Stimulated activated CD4-positive, alpha-beta T cell treated with anti-CD3 and anti-CD28 coated beads, Interleukin-4, amount 100 ng/mL, for 24 hours (primary cell): ENCODE results near the gene KLHL41.
"Not testable (repeated sequence)": the region's sequence is repeated elsewhere in the genome, so short reads cannot be mapped to it uniquely, and the experiment has no call there.

Experiments used
- DNase-seq: peaks from one replicate; pipeline ENCODE4 v3.0.0-alpha.2; 2020

The KLHL41 gene

DNA sequence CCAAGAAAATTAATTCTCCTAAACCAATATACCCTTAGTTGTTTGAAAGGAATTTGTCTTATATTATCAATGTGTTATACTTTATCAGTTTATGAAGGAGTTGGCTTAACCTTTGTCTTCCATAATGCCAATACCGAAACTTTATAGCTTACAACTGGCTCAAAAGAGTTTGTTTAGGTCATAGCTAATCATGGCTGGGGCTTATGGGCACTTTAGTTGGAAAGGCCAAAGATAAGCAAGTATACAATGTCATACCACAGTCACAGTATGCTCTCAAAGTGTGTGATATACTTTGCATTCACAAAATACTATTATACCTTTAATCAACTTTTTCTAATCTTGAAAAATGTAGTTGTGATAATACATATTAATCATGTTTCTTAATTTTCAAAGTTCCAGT lies 2.3 kb downstream of the KLHL41 start:
- DNase-seq, result no peak

DNA sequence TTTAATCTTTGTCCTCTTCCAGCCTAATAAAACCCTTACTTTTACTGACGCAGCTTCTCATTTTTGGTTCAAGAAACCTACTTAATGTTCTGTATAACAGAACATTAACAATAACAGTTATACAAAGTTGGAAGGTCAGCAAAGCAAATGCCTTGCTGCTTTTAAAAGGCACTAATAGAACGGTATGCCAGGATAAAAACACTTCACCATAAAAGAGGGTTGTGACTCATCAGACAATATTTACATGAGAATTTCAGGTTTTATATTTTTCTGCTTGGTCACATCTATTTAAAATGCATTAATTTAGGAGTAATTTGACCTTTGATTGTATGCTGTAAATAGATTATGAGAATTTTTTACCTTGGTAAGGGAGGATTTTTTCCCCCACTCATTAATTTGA lies 3.0 kb downstream of the KLHL41 start:
- no peak for DNase-seq

DNA sequence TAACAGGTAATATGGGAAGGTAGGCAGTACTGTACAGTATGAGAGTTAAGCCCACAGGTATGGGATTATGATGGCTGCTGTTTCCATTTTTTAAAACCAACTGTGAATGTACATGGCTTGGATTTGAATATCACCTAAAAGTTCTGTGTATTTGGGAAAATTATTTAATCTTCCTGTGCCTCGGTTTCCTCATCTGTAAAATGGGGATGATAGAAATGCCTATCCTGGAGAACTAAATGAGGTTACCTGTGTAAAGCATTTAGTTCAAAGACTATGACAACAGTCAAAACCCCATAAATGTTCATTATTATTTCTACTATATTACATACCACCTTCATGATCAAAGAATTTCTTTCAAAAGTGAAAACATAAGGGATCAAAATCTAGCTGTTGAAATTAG lies 3.6 kb downstream of the KLHL41 start:
- DNase-seq, result no peak

DNA sequence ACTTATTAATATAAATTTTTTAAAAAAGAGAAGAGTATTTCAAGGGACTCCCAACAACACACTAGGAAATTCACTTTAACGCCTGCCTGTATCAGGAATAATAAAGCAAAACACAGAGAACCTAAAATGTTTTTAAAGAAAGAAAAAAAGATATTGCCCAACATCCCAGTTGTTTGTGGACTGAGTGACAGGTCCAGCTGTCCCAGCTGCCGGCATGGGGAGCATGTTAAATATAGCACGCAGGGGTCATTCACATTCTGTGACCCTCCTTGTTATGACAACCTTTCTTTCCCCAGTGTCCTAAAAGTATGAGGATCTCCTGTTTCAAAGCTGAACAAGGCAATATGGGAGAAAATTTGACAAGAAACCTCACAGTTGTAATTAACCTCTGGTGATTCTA lies 4.4 kb downstream of the KLHL41 start:
- no peak for DNase-seq

DNA sequence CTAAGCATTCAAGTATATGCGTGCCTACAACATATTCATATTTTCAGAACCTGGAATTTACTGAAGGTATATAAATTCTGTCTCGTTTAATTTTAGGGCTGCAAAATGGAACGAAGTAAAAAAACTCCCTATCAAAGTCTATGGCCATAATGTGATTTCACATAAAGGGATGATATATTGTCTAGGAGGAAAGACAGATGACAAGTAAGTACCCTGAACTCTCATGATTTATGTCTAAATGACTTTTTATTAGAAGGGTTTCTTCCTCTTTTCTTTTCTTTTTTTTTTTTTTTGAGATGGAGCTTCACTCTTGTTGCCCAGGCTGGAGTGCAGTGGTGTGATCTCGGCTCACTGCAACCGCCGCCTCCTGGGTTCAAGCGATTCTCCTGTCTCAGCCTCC lies 5.3 kb downstream of the KLHL41 start:
- DNase-seq, result not testable (repeated sequence)

DNA sequence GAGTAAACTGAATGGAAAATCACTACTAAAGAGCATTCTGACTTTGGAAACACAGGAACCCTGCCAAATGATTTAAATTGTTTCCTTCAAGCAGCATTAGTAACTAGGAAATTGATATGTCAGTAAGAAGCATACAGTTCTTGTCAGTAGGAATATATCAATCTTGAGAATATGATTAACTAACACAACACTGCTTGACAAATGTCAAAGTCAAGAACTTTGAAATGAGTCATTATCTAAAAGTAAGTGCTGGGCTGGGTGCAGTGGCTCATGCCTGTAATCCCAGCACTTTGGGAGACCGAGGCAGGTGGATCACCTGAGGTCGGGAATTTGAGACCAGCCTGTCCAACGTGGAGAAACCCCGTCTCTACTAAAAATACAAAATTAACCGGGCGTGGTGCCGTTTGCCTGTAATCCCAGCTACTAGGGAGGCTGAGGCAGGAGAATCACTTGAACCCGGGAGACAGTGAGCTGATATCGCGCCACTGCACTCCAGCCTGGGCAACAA lies 7.0 kb downstream of the KLHL41 start:
- not testable (repeated sequence) for DNase-seq

DNA sequence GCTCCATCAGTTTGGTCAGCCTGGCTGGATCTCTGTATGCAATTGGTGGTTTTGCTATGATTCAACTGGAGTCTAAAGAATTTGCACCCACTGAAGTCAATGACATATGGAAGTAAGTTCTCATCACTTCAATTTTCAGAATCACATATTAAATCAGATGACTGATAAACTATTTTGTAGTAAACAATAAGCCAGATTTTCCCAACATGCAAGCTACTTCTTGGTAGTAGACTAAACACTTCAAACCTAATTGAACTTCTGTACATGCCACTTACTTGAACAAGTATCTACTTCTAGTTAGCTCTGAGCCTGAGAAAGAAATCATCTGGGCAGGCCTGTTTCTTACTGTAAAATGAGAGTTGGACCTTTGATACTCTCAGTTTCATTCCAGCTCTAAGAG lies 11.4 kb downstream of the KLHL41 start:
- no peak for DNase-seq

DNA sequence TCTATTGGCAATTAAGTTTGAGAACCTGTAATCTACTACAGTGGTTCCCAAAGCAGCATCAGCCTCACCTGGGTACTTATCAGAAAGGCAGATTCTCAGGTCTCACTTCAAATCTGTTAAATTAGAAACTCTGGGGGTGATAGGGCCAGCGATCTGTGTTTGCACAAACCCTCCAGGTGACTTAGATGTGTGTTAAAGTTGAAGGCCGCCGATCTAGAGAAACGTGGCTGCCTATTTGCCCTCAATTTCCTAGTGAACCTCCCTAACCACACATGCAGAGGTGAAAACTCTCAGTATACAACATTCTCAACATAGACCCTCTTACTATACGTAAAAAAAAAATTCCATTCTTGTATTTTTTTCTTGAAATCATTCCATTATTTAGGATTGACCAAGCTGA lies 14.2 kb downstream of the KLHL41 start:
- no peak for DNase-seq

DNA sequence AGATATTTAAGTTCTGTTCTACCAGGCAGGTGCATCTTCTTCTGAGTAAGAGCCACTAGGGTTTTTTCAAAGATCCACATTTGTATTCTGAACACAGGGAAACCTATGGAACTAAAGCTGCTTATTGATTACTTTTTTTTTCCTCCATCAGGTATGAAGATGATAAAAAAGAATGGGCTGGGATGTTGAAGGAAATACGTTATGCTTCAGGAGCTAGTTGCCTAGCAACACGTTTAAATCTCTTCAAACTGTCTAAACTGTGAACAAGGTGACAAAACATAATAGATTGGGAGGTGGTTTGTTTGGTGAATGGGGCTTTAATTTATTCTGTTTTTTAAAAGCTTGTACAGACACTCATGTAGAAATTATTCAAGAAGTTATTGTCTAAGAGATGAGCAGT lies 15.9 kb downstream of the KLHL41 start:
- no peak for DNase-seq

DNA sequence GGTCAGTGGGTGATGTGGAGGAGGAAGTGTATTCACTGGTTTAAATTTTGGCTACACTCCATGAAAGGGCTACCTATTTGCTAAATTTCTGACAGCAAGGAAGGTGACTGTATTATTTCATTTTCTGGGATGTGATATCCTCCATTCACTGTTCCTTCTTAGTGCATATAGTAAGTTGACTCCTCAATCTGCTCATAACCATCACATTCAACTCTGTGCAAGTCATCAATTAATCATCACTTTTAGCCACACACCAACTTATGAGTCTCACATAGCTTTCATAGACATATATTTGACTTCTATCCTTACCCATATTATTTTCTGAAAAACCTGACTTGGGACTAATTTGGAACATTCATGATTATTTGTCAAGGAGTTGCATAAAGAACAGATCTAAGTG lies 16.9 kb downstream of the KLHL41 start:
- DNase-seq, result no peak

DNA sequence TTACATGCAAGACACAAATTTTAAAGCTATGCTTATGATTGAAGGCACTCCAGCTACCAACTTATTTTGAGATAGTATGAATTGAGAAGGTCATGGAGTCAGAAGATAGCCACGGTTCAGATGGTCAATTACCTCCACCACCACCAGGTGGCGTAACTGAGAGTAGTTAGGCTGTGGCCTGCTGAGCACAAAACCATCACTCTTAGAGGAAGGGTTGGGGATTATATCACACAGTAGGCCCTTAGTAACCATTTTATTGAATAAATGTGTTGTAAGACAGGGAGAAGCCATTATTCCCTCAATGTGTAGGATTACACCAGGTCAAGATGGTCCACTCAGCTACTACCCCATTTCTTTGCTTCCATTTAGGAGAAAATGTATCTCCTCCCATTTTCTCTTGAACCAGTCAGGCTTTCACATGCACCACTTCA lies 18.8 kb downstream of the KLHL41 start:
- peak; percentile 81 for DNase-seq

DNA sequence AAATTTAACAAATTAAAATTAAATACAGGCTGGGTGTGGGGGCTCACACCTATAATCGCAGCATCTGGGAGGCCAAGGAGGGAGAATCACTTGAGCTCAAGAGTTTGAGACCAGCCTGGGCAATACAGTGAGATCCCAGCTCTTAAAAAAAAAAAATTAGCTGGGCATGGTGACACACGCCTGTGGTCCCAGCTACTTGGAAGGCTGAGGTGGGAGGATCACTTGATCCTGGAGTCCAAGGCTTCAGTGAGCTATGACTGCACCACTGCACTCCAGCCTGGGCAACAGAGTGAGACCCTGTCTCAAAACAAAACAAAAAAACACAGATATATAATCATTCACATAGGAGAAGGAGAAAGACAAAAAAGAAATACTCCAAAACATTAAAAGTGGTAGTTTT lies 30.0 kb downstream of the KLHL41 start:
- not testable (repeated sequence) for DNase-seq

DNA sequence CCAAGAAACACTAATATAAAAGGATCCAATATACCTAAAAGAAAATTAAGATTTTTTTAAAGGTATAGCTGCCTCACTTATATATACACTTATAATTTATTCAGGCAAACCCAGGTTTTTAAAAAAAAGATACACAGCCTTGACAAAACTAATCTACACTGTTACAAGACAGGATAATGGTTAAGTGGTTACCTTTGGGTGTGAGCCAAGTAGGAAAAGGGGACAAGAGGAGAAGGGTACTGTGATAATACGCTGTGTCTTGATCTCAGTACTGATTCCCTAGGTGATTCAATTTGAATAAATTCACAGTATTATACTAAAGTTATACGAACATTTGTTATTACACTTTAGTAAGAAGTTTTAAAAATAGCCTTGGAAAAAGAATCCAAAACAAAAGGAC lies 30.6 kb downstream of the KLHL41 start:
- no peak for DNase-seq

DNA sequence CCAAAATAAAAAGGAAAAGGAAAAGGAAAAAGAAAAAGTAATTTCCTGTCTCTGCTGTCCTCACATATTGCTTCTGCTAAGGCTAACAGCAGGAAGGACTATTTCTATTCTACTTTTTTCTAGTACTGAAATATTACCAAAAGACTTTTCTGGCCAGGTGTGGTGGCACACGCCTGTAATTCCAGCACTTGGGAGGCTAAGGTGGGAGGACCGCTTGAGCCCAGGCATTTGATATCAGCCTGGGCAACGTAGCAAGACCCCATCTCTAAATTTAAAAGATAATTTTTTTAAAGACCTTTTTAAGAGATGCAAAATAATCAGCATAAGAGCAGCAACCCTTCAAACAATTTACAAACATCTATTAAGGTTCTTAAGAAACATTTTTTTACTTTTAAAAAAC lies 32.9 kb downstream of the KLHL41 start:
- no peak for DNase-seq

DNA sequence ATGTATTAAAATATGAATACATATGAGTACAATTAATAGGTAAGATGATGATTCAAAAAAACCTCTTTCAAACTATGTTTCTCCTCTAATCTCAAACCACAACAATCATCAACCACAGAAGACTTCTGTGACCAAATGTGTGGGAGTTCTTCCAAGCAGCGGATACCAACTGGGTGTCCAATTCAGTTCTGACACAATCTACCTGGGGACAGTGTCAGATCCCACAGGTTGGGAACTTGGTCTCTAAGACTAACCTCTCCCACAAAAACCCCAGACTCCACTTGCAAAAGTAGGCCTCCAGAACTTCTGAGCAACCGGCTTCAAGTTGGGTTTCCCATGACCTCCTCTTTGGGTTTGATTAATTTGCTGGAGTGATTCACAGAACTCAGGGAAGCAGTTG lies 37.3 kb downstream of the KLHL41 start:
- no peak for DNase-seq

DNA sequence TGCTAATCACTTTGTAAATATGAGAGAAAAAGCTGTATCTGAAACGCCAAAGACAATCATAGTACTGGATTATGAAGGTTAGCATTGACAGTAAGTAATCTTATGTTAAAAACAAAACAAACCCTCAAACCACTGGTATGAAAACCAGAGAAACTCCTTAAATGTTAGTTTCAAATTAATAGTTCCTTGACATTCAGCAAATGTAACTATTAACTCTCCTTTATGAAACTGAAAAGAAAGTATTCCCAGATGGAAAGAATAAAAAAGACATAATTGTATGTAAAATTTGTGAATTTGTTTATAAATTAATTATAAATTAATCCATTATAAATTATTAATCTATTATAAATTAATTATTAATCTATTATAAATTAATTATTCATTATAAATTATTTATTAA lies 51.9 kb downstream of the KLHL41 start:
- DNase-seq, result no peak

DNA sequence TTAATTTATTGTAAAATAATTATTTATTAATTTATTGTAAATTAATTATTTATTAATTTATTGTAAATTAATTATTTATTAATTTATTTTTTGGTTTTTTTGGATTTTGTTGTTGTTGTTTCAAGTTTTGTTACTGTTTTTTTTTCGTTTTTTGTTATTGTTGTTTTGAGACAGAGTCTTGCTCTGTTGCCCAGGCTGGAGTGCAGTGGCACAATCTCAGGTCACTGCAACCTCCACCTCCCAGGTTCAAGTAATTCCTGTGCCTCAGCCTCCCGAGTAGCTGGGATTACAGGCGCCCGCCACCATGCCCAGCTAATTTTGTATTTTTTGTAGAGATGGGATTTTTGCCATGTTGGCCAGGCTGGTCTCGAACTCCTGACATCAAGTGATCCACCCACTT lies 52.6 kb downstream of the KLHL41 start:
- DNase-seq, result not testable (repeated sequence)

DNA sequence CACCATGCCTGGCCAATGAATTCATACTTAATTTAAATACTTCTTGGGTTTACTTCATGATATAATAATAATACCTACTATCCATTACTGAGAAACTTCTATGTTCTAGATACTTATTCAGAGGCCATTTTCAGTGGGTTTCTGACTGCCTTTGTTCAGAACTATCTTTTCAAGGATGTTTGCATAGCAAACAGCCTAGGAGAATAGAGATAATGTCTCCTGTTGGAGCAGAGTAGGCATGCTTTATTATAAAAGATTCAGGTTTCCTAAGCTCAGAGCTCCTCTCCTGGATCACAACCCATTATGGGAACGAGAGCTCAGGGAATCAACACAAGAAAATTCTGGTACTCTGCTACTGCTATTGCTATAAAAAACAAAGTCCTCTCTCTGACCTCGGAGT lies 53.0 kb downstream of the KLHL41 start:
- DNase-seq, result no peak

DNA sequence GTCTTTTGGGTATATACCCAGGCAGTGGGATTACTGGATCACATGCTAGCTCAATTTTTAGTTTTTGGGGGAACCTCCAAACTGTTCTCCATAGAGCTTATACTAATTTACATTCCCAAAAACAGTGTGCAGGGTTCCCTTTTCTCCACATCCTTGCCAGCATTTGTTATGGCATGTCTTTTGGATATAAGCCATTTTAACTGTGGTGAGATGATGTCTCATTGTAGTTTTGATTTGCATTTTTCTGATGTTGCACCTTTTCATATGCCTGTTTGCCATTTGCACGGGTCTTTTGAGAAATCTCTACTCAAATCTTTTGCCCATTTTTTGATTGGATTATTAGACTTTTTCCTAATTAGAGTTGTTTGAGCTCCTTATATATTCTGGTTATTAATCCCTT lies 56.2 kb downstream of the KLHL41 start:
- DNase-seq, result no peak

DNA sequence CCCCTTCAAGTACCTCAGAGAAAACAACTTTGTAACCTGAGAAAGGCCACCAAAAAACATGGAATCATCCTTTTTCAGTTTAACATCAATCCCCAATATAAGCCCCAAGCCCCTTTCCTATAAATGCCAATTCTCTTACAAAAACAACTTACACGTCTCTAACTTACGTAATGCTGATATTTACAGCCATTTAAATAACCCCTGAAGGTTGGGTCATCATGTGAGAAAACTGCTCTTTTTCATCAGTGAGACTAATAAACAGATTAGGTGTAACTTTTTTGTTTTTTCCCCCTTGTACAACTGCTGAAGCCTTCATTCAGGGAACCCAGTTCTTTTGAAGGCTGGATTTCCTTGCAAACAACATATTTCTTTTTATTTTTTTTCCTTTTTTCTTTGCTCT lies 60.4 kb downstream of the KLHL41 start:
- no peak for DNase-seq

DNA sequence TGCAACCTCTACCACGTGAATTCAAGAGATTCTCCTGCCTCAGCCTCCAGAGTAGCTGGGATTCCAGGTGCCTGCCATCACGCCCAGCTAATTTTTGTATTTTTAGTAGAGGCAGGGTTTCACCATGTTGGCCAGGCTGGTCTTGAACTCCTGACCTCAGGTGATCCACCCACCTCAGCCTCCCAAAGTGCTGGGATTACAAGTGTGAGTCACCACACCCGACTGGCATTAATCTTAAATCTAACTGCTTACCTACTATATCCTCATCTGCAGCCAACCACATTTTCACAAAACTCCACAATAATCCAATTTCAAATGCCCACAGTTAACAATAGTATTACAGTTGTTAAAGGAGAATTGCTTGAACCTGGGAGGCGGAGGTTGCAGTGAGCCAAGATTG lies 61.2 kb downstream of the KLHL41 start:
- DNase-seq, result not testable (repeated sequence)

DNA sequence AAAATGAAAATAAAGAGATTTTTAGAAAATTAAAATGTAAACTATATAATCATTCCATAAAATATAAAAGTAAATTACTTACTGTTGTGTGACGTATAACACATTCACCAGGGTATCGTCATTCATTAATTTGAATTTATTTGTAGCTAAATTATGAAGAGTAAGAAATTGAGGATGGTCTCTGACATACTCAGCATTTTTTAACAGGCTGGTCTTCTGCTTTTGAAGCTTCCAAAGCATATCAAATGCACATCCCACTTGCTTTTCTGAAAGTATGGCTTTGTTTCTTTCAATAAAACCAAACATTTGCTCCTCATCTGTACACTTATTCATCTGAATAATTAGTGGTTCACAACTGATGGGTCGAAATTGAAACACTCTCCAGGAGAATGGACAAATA lies 62.1 kb downstream of the KLHL41 start:
- no peak for DNase-seq

DNA sequence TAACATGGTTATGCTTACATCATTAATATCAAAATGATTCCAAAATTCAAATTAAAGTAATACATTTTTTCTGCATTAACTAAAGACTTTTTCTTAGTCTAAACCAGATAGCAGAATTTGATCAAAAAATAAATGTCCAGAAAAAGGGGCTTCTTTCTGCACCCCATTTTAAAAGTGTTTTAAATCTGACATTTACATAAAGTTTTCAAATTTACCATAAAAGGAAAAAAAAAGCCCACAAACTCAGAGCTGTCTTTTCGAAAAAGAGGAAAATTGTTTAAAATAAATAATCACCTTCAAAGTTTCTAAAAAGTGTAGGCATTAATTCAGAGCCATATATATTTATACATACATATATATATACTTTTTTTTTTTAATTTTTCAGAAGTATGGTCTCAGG lies 62.7 kb downstream of the KLHL41 start:
- DNase-seq, result no peak

DNA sequence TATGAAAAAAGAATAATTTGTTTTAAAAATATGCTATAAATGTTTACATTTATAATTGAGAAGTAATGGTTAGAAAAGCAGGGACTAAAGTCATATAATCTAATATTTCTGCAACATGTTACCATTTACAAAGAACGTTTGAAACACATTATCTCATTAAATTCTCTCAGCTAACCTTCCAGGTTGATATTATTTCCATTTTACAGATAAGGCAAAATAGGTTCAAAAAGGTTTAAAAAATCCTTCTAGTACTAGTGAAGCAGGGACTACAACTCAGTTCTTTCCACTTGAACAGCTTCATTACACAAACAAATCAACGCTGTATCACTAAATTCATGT lies 63.3 kb downstream of the KLHL41 start:
- DNase-seq, result no peak

DNA sequence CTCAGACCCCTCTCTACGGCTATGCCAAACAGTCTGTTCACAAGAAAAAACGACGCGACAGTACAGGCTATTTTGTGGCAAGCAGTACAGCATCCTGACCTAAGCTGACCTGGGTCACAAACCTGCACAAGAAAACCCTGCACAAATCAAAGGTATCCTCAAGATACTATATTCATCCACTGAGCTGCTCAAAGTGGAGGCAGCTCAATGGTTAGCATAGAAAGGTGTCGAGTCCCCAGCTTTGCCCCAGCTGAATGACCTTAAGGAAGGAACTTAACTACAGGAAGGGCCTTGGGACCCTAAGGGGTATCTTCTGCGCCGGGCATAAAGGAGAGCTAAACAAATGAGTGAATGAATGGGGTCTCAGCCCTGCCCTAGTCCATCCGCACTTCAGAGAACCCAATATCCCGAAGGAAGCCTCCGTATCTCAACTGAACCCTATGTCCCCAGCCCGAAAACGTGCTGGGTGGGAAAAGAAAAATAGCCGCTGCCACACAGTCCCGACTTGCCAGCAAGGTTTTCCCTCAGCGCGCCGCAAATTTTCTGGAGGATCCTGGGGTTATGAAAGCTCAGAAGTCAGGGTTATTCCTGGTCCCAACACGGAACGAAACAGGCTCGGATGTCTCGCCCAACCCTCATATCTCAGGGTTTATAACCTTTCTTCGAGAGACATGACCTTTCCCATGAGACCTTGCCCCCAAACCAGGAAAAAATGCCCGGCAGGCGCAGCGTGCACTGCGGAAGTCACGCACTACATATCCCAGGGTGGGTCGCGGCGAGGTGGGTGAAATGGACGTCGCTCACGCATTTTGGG lies 63.9 kb downstream of the KLHL41 start, which contains the start of gene FASTKD1:
Gene FASTKD1 (minus strand): TSS at position 706 of the 814 bp plus-strand sequence. CDS start 1,836 bp downstream, outside the sequence.
- DNase-seq, result peak; percentile 90
